SK-N-SH (cell line): ENCODE data around the gene OPTC. TPM values are rescaled to one million over a fixed set of nuclear protein-coding genes. Genes with fewer than 3 reads are reported as not detected.
A peak's percentile ranks its signal among the peaks of the same experiment; 100 is the strongest.

Experiments
- CTCF ChIA-PET: fragments of 300-600, 350-600 bp; formaldehyde crosslinking; extraction: SDS; loops from one replicate; lab custom pipeline; 2021; lab: Yijun Ruan, JAX
- POLR2A ChIA-PET: fragments of 350-600 bp; sonication (Branson Sonifier 250); formaldehyde crosslinking; extraction: SDS; loops from one replicate; lab custom pipeline; 2020; ENCODE audit warnings: antibody characterized with exemption, inconsistent platforms; lab: Yijun Ruan, JAX
- DNase-seq: peaks from one replicate; pipeline ENCODE4 v3.0.0; 2012
- H2AFZ ChIP-seq: fragments of 200-600 bp; sonication (generic); 2 replicates; pipeline ENCODE4 v1.8.1; 2016; ENCODE audit warnings: antibody characterized with exemption, mild to moderate bottlenecking, low read depth
- H3F3A ChIP-seq: fragments of 200-600 bp; sonication (generic); replicated peaks from 2 replicates; pipeline ENCODE3; 2016; ENCODE audit warnings: antibody characterized with exemption, mild to moderate bottlenecking; ENCODE audit not compliant: insufficient read depth
- H3K27ac ChIP-seq, 2 experiments: fragments of 200-500 bp in 1 of 2; fragments of 200-600 bp in 1 of 2; sonication (Bioruptor generic) in 1 of 2; sonication (generic), shearing (Covaris generic) in 1 of 2; 2 replicates each; pipeline versions ENCODE4 v1.5.1 to v1.6.1; 2014 to 2016; ENCODE audit warnings: low read depth in 2 of 2, inconsistent platforms in 1 of 2, low read length in 1 of 2, mild to moderate bottlenecking in 1 of 2, mixed read lengths in 1 of 2
- H3K27me3 ChIP-seq: fragments of 200-600 bp; sonication (generic), shearing (Covaris generic); 2 replicates; pipeline ENCODE4 v1.6.1; 2016; ENCODE audit warnings: mixed run types; ENCODE audit not compliant: insufficient read depth
- H3K36me3 ChIP-seq, 2 experiments: fragments of 200-500 bp in 1 of 2; fragments of 200-600 bp in 1 of 2; sonication (Bioruptor generic) in 1 of 2; sonication (generic) in 1 of 2; replicated peaks in 1 of 2; 2 replicates each; pipeline versions ENCODE3 to v1.5.1; 2014 to 2016; ENCODE audit warnings: low read length in 1 of 2, mild to moderate bottlenecking in 1 of 2; ENCODE audit not compliant: insufficient read depth in 2 of 2, control insufficient read depth in 1 of 2
- H3K4me1 ChIP-seq, 2 experiments: fragments of 200-500 bp in 1 of 2; fragments of 200-600 bp in 1 of 2; sonication (Bioruptor generic) in 1 of 2; sonication (generic), shearing (Covaris generic) in 1 of 2; 2 replicates each; pipeline versions ENCODE4 v1.5.1 to v1.6.1; 2014 to 2016; ENCODE audit warnings: low read depth in 1 of 2, low read length in 1 of 2, mixed run types in 1 of 2; ENCODE audit not compliant: insufficient read depth in 2 of 2, control insufficient read depth in 1 of 2
- H3K4me2 ChIP-seq: fragments of 200-600 bp; sonication (generic), shearing (Covaris generic); 2 replicates; pipeline ENCODE4 v1.6.1; 2017; ENCODE audit warnings: mixed run types
- H3K4me3 ChIP-seq, 2 experiments: fragments of 200-500 bp in 1 of 2; fragments of 200-600 bp in 1 of 2; sonication (Bioruptor generic) in 1 of 2; sonication (generic), shearing (Covaris generic) in 1 of 2; 2 replicates each; pipeline versions ENCODE4 v1.5.1 to v1.8.1; 2014 to 2016; ENCODE audit warnings: low read depth in 2 of 2, inconsistent platforms in 1 of 2, low read length in 1 of 2, mild to moderate bottlenecking in 1 of 2, mixed read lengths in 1 of 2, moderate library complexity in 1 of 2
- H3K79me2 ChIP-seq: fragments of 200-600 bp; sonication (generic); 2 replicates; pipeline ENCODE4 v1.8.1; 2017; ENCODE audit warnings: mild to moderate bottlenecking; ENCODE audit not compliant: insufficient read depth
- H3K9ac ChIP-seq: fragments of 200-600 bp; sonication (generic); 2 replicates; pipeline ENCODE4 v1.6.1; 2017; ENCODE audit warnings: mixed run types
- H3K9me2 ChIP-seq: fragments of 200-600 bp; sonication (generic); 2 replicates; pipeline ENCODE4 v1.6.1; 2017; ENCODE audit warnings: mixed run types
- H3K9me3 ChIP-seq: fragments of 200-600 bp; sonication (generic); 2 replicates; pipeline ENCODE4 v1.6.1; 2017; ENCODE audit warnings: mixed run types, mild to moderate bottlenecking, moderate library complexity
- H4K20me1 ChIP-seq: fragments of 200-600 bp; sonication (generic); 2 replicates; pipeline ENCODE4 v1.6.1; 2017; ENCODE audit warnings: mild to moderate bottlenecking, mixed run types; ENCODE audit not compliant: insufficient read depth
- CHD2 ChIP-seq: fragments of 150-350 bp; IDR thresholded peaks from 2 replicates; pipeline ENCODE4 v1.6.1; 2018; ENCODE audit warnings: low read length; ENCODE audit not compliant: partially characterized antibody
- ELF1 ChIP-seq: IDR thresholded peaks from 2 replicates; pipeline ENCODE4 v1.4.0; 2012
- EP300 ChIP-seq, 2 experiments: IDR thresholded peaks; 2 replicates each; pipeline versions ENCODE4 v1.4.0 to v1.6.1; 2012; ENCODE audit warnings: borderline replicate concordance in 1 of 2, low read depth in 1 of 2, low read length in 1 of 2
- EZH2phosphoT487 ChIP-seq: fragments of 200-600 bp; sonication (generic); IDR thresholded peaks from 2 replicates; pipeline ENCODE4 v1.6.1; 2017; ENCODE audit warnings: low read depth, mixed run types, mild to moderate bottlenecking, antibody characterized with exemption, moderate library complexity, borderline replicate concordance
- FOXJ3 ChIP-seq: sonication (generic); formaldehyde crosslinking; IDR thresholded peaks from 2 replicates; pipeline ENCODE4 v1.5.1; 2020; ENCODE audit warnings: mild to moderate bottlenecking, missing genetic modification reagents
- FOXM1 ChIP-seq: IDR thresholded peaks from 2 replicates; pipeline ENCODE4 v1.4.0; 2012; ENCODE audit warnings: low read depth, mild to moderate bottlenecking
- GABPA ChIP-seq: IDR thresholded peaks from 2 replicates; pipeline ENCODE4 v1.4.0; 2012; ENCODE audit warnings: low read depth, mild to moderate bottlenecking
- GATA2 ChIP-seq: sonication (generic); formaldehyde crosslinking; IDR thresholded peaks from 2 replicates; pipeline ENCODE4 v1.5.0; 2020; ENCODE audit warnings: mild to moderate bottlenecking, missing genetic modification reagents
- MXI1 ChIP-seq: IDR thresholded peaks from 2 replicates; pipeline ENCODE4 v1.6.1; 2012; ENCODE audit warnings: mild to moderate bottlenecking, low read depth, low read length, improper control_type of control experiment
- POLR2AphosphoS5 ChIP-seq: IDR thresholded peaks from 2 replicates; pipeline ENCODE4 v1.6.1; 2012; ENCODE audit warnings: low read depth, low read length
- TEAD4 ChIP-seq: IDR thresholded peaks from 2 replicates; pipeline ENCODE4 v1.4.0; 2012; ENCODE audit warnings: mild to moderate bottlenecking, borderline replicate concordance; ENCODE audit not compliant: insufficient read depth
- YY1 ChIP-seq: IDR thresholded peaks from 2 replicates; pipeline ENCODE4 v1.4.0; 2012; ENCODE audit warnings: low read depth, mild to moderate bottlenecking
- WGBS: methylation state at CpG from one replicate; pipeline ENCODE4 v1.1.6; 2017; ENCODE audit warnings: low lambda C conversion rate; 5-methylcytosine and 5-hydroxymethylcytosine counted together
- polyA plus RNA-seq, 3 experiments: library from polyadenylated mRNA; depleted of rRNA; stranded (reverse); fragments of >200 nt; gene quantifications; 2 replicates each; pipeline ENCODE4 v1.2.3, GENCODE V29; 2012
- TF ChIP-seq, protein P1 (sequence below): IDR thresholded peaks from 2 replicates; pipeline ENCODE4 v1.4.0; 2012; ENCODE audit warnings: low read depth, borderline replicate concordance
- TF ChIP-seq, protein P2 (sequence below): IDR thresholded peaks from 2 replicates; pipeline ENCODE4 v1.4.0; 2012; ENCODE audit warnings: low read depth
- TF ChIP-seq, protein P3 (sequence below): fragments of 150-350 bp; IDR thresholded peaks from 2 replicates; pipeline ENCODE4 v1.6.1; 2016; ENCODE audit warnings: mild to moderate bottlenecking, low read depth, low read length

Gene OPTC
- polyA plus RNA-seq, 1 of the 3 experiments (the other 2 are of a cell fraction) = not detected

DNA sequence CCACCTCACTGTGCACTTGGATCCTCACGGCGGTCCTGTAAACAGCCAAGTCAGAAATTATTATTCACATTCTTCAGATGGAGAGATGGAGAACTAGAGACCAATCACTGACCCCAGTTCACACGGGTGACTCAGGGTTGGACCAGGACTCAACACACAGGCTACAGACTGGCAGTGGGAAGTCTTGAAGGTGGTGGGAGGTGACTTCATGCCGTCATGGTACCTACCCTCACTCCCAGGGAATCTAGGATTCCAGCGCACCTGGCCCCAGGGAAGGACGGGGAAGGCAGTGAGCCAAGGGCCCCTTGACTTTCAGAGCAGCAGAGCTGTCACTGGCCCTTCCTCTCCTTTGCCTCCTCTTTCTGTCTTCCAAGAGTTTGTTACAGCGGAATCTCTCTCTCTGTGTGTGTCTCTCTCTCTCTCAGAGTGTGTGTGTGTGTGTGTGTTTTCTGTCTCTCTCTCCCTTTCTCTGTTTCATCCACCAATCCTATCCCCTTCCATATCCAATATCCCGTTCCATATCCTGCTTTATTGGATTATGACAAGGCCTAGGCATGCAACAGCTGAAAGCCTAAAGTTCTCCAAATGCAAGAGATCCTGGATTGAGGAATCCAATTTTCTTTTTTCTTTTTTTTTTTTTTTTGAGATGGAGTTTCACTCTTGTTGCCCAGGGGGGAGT lies 11.7 kb downstream of the OPTC start:
- H3K9me3 ChIP-seq = no peaks in the 10 kb centered on the region
- no peak overlapping the region for H3K9ac ChIP-seq
- peak overlapping the region in 1 of 2 experiments; percentile 37; a peak in 1 of 4 replicates for H3K27ac ChIP-seq
- H2AFZ ChIP-seq = no peak overlapping the region
- no peak overlapping the region for H3K4me2 ChIP-seq
- no peaks in the 10 kb centered on the region for H3K79me2 ChIP-seq
- CTCF ChIA-PET = interaction anchor here (0.7 to 11.2 kb wide), 29 partner anchors 9 to 270 kb away, joined by 3 to 222 read pairs (median 6); partner anchors contain the start of genes ATP2B4 and OPTC
- no peaks in the 10 kb centered on the region for H4K20me1 ChIP-seq
- 92% methylated on average over 7 of the region's 8 CpGs for WGBS
- no peaks in the 10 kb centered on the region for H3K36me3 ChIP-seq
- POLR2A ChIA-PET = no interaction called here
- peaks cover 5% of the 10 kb centered on the region for H3F3A ChIP-seq
- H3K4me1 ChIP-seq = peaks cover 25 to 31% of the 10 kb centered on the region in 2 experiments
- no peaks in the 10 kb centered on the region for H3K27me3 ChIP-seq
- no peak for DNase-seq
- no peak for TF ChIP-seq FOXM1
- no peak for TF ChIP-seq TEAD4
- no peak for TF ChIP-seq GATA2
- TF ChIP-seq, protein P1, sequence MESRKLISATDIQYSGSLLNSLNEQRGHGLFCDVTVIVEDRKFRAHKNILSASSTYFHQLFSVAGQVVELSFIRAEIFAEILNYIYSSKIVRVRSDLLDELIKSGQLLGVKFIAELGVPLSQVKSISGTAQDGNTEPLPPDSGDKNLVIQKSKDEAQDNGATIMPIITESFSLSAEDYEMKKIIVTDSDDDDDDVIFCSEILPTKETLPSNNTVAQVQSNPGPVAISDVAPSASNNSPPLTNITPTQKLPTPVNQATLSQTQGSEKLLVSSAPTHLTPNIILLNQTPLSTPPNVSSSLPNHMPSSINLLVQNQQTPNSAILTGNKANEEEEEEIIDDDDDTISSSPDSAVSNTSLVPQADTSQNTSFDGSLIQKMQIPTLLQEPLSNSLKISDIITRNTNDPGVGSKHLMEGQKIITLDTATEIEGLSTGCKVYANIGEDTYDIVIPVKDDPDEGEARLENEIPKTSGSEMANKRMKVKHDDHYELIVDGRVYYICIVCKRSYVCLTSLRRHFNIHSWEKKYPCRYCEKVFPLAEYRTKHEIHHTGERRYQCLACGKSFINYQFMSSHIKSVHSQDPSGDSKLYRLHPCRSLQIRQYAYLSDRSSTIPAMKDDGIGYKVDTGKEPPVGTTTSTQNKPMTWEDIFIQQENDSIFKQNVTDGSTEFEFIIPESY = no peak
- TF ChIP-seq, protein P2, sequence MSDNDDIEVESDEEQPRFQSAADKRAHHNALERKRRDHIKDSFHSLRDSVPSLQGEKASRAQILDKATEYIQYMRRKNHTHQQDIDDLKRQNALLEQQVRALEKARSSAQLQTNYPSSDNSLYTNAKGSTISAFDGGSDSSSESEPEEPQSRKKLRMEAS = no peak
- no peak for TF ChIP-seq ELF1
- no peak for TF ChIP-seq POLR2AphosphoS5
- TF ChIP-seq EZH2phosphoT487 = no peak
- no peak for TF ChIP-seq FOXJ3 (CRISPR knock-in tag)
- TF ChIP-seq GABPA = no peak
- TF ChIP-seq CHD2 = no peak
- TF ChIP-seq YY1 = no peak
- TF ChIP-seq EP300 (IDR thresholded peaks at IDR 0.05; ENCODE audit: borderline replicate concordance in 1 of 2, low read depth in 1 of 2, low read length in 1 of 2) = no peak
- no peak for TF ChIP-seq MXI1
- TF ChIP-seq, protein P3, sequence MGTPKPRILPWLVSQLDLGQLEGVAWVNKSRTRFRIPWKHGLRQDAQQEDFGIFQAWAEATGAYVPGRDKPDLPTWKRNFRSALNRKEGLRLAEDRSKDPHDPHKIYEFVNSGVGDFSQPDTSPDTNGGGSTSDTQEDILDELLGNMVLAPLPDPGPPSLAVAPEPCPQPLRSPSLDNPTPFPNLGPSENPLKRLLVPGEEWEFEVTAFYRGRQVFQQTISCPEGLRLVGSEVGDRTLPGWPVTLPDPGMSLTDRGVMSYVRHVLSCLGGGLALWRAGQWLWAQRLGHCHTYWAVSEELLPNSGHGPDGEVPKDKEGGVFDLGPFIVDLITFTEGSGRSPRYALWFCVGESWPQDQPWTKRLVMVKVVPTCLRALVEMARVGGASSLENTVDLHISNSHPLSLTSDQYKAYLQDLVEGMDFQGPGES = no peak
- H3K4me3 ChIP-seq = no peak overlapping the region
- no peaks in the 10 kb centered on the region for H3K9me2 ChIP-seq
